Stomach (tissue), 4 donors: ENCODE data around the gene STXBP6.

Experiments
- POLR2A ChIP-seq, 4 donors: fragments of 450-650 bp; IDR thresholded peaks; one replicate each; pipeline ENCODE4 v1.6.1; 2016; ENCODE audit warnings: antibody characterized with exemption in 4 of 4, control low read depth in 2 of 4, mild to moderate bottlenecking in 1 of 4, moderate library complexity in 1 of 4
- TF ChIP-seq, protein P1 (sequence below), 7 experiments: fragments of 450-650 bp in 4 of 7; fragments of 200-600 bp in 3 of 7; sonication (generic) in 3 of 7; IDR thresholded peaks; one replicate each; pipeline ENCODE4 v1.5.1; 2016 to 2019; ENCODE audit warnings: antibody characterized with exemption in 7 of 7, control low read depth in 2 of 7, mild to moderate bottlenecking in 1 of 7

- TF ChIP-seq POLR2A (IDR thresholded peaks at IDR 0.05) = no peak
- TF ChIP-seq, protein P1, sequence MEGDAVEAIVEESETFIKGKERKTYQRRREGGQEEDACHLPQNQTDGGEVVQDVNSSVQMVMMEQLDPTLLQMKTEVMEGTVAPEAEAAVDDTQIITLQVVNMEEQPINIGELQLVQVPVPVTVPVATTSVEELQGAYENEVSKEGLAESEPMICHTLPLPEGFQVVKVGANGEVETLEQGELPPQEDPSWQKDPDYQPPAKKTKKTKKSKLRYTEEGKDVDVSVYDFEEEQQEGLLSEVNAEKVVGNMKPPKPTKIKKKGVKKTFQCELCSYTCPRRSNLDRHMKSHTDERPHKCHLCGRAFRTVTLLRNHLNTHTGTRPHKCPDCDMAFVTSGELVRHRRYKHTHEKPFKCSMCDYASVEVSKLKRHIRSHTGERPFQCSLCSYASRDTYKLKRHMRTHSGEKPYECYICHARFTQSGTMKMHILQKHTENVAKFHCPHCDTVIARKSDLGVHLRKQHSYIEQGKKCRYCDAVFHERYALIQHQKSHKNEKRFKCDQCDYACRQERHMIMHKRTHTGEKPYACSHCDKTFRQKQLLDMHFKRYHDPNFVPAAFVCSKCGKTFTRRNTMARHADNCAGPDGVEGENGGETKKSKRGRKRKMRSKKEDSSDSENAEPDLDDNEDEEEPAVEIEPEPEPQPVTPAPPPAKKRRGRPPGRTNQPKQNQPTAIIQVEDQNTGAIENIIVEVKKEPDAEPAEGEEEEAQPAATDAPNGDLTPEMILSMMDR (IDR thresholded peaks at IDR 0.05) = no peak
Measured at GRCh38 chr14:24874514-24875202, 175.3 kb downstream of the STXBP6 start.
